K562 (cell line): ENCODE measurements around the gene NFATC1. TPM values are rescaled to one million over a fixed set of nuclear protein-coding genes. Genes with fewer than 3 reads are reported as not detected.

Experiments used
- ATAC-seq: fragments of 200-7000 bp; cut with Tn5 transposase; 3 replicates; pipeline ENCODE4 v1.9.1; 2020; ENCODE audit warnings: moderate library complexity
- BruUV-seq: library from RNA; stranded (reverse); fragments of 400-500 nt; replicated peaks from 2 replicates; lab custom pipeline; 2021; lab: Mats Ljungman, UMichigan
- CTCF ChIA-PET: fragments of 300-600 bp; formaldehyde crosslinking; extraction: SDS; loops from one replicate; lab custom pipeline; 2021; ENCODE audit warnings: low intra/inter-chr PET ratio; lab: Yijun Ruan, JAX
- POLR2A ChIA-PET: fragments of 300-600, 350-650 bp; sonication (Branson Sonifier 250); formaldehyde crosslinking; extraction: SDS; loops from one replicate; lab custom pipeline; 2021; ENCODE audit warnings: antibody characterized with exemption, inconsistent platforms; lab: Yijun Ruan, JAX
- DNase-seq, 4 experiments: peaks; one replicate each; pipeline versions ENCODE4 v3.0.0 to v3.0.0-alpha.2; 2011 to 2018; ENCODE audit warnings: low spot score in 3 of 4, mixed read lengths in 3 of 4; ENCODE audit errors: extremely low read depth in 1 of 4
- FAIRE-seq: peaks from 2 replicates; lab custom pipeline; 2011; peaks lifted over from hg19 to GRCh38; lab: Jason Lieb, UNC
- H2AFZ ChIP-seq: 2 replicates; pipeline ENCODE4 v1.6.0; 2011; ENCODE audit warnings: low read depth, low read length, control low read depth, inconsistent platforms
- H3K27ac ChIP-seq: fragments of 200-600 bp; 3 replicates; pipeline ENCODE4 v1.8.0; 2011; ENCODE audit warnings: low read depth, mild to moderate bottlenecking, control low read depth, inconsistent platforms, low read length, moderate library complexity, mixed read lengths; ENCODE audit errors: extremely low read depth
- H3K27me3 ChIP-seq, 2 experiments: fragments of 300-600 bp in 1 of 2; 2 replicates in 1 of 2; 3 replicates in 1 of 2; pipeline versions ENCODE4 v1.6.0 to v1.8.0; 2011; ENCODE audit warnings: inconsistent platforms in 2 of 2, low read length in 2 of 2, mild to moderate bottlenecking in 1 of 2, mixed read lengths in 1 of 2, moderate library complexity in 1 of 2; ENCODE audit not compliant: control insufficient read depth in 2 of 2, insufficient read depth in 2 of 2
- H3K36me3 ChIP-seq: fragments of 300-600 bp; 3 replicates; pipeline ENCODE4 v1.8.0; 2011; ENCODE audit warnings: mild to moderate bottlenecking, low read length, inconsistent platforms; ENCODE audit not compliant: control insufficient read depth, insufficient read depth
- H3K4me1 ChIP-seq, 2 experiments: fragments of 200-600 bp in 1 of 2; replicated peaks in 1 of 2; 2 replicates in 1 of 2; 3 replicates in 1 of 2; pipeline versions ENCODE4 v1.5.1 to v1.8.0; 2011; ENCODE audit warnings: inconsistent platforms in 2 of 2, low read length in 2 of 2, mild to moderate bottlenecking in 1 of 2, mixed read lengths in 1 of 2, moderate library complexity in 1 of 2; ENCODE audit not compliant: control insufficient read depth in 2 of 2, insufficient read depth in 2 of 2
- H3K4me2 ChIP-seq: 2 replicates; pipeline ENCODE4 v1.6.1; 2011; ENCODE audit warnings: low read length, control low read depth, inconsistent platforms, mixed read lengths; ENCODE audit not compliant: insufficient read depth
- H3K4me3 ChIP-seq: fragments of 200-600 bp; sonication (generic), shearing (Covaris generic); 2 replicates; pipeline ENCODE4 v1.5.1; 2016; ENCODE audit warnings: control low read depth, inconsistent platforms
- H3K79me2 ChIP-seq: fragments of 200-600 bp; 3 replicates; pipeline ENCODE4 v1.8.0; 2011; ENCODE audit warnings: low read length, inconsistent platforms; ENCODE audit not compliant: control insufficient read depth, insufficient read depth
- H3K9ac ChIP-seq, 2 experiments: 2 replicates each; pipeline versions ENCODE4 v1.6.0 to v1.6.1; 2011; ENCODE audit warnings: low read depth in 2 of 2, low read length in 2 of 2, control low read depth in 1 of 2, inconsistent platforms in 1 of 2, mild to moderate bottlenecking in 1 of 2, mixed read lengths in 1 of 2; ENCODE audit not compliant: insufficient read depth in 1 of 2
- H3K9me1 ChIP-seq: one replicate; pipeline ENCODE4 v1.6.0; 2011; ENCODE audit warnings: inconsistent platforms, mild to moderate bottlenecking, low read length, moderate library complexity; ENCODE audit not compliant: control insufficient read depth, insufficient read depth
- H3K9me3 ChIP-seq: replicated peaks from 2 replicates; pipeline ENCODE4 v1.5.1; 2011; ENCODE audit warnings: low read depth, low read length, inconsistent platforms; ENCODE audit not compliant: control insufficient read depth, insufficient read depth
- H4K20me1 ChIP-seq: replicated peaks from 2 replicates; pipeline ENCODE4 v1.6.1; 2011; ENCODE audit warnings: low read length, inconsistent platforms, mixed read lengths; ENCODE audit not compliant: control insufficient read depth, insufficient read depth
- E2F4 ChIP-seq: sonication (generic); formaldehyde crosslinking; IDR thresholded peaks from 2 replicates; pipeline ENCODE4 v1.8.0; 2022; ENCODE audit warnings: mild to moderate bottlenecking, low read depth, missing genetic modification reagents
- GABPB1 ChIP-seq: sonication (generic); formaldehyde crosslinking; IDR thresholded peaks from 2 replicates; pipeline ENCODE4 v1.8.0; 2022; ENCODE audit warnings: mild to moderate bottlenecking, missing genetic modification reagents
- LCOR ChIP-seq: sonication (generic); formaldehyde crosslinking; IDR thresholded peaks from 2 replicates; pipeline ENCODE4 v1.8.0; 2022; ENCODE audit warnings: mild to moderate bottlenecking, missing genetic modification reagents
- SMAD2 ChIP-seq: fragments of 150-350 bp; IDR thresholded peaks from 2 replicates; pipeline ENCODE4 v1.6.1; 2014; ENCODE audit warnings: low read depth, mild to moderate bottlenecking, low read length
- SMARCA5 ChIP-seq: fragments of 450-650 bp; IDR thresholded peaks from 2 replicates; pipeline ENCODE4 v1.6.1; 2016
- SRSF1 ChIP-seq: fragments of 200-400 bp; formaldehyde crosslinking; IDR thresholded peaks from 2 replicates; pipeline ENCODE4 v1.6.1; 2017; ENCODE audit warnings: mild to moderate bottlenecking, low read depth, low read length, moderate library complexity
- ZNF436 ChIP-seq: fragments of 250-450, 450-650 bp; sonication (Bioruptor Pico); formaldehyde crosslinking; IDR thresholded peaks from 2 replicates; pipeline ENCODE4 v1.7.0; 2020; ENCODE audit warnings: mild to moderate bottlenecking
- ZNF76 ChIP-seq: fragments of 250-450 bp; sonication (Bioruptor Pico); IDR thresholded peaks from 2 replicates; pipeline ENCODE4 v1.4.0; 2020; ENCODE audit warnings: mild to moderate bottlenecking, moderate library complexity, borderline replicate concordance
- WGBS: fragments of 100-300 bp; shearing (Covaris generic); methylation state at CpG from one replicate; pipeline ENCODE4 v1.1.6; 2016; ENCODE audit warnings: low coverage, mixed read lengths; ENCODE audit not compliant: insufficient coverage; ENCODE audit errors: missing lambda C conversion rate; 5-methylcytosine and 5-hydroxymethylcytosine counted together
- in situ Hi-C: fragments of 300-500 bp; cut with MboI; formaldehyde crosslinking; loops from 4 replicates; pipeline ENCODE4 v1.15.0; 2018; ENCODE audit warnings: inconsistent platforms, mixed read lengths
- intact Hi-C: fragments of 100-400 bp; cut with micrococcal nuclease; formaldehyde crosslinking; loops from 2 replicates; pipeline ENCODE4 v1.14.2; 2022
- polyA plus RNA-seq, 8 experiments: library from polyadenylated mRNA; depleted of rRNA in 4 of 8; stranded (reverse) in 5 of 8; unstranded in 3 of 8; fragments of >200 nt; fragmentation: Nextera tagmentation in 2 of 8; fragmentation: Illumina TruSeq in 1 of 8; extraction: Ambion mirVana in 2 of 8; extraction: Trizol in 1 of 8; gene quantifications; 2 replicates each; pipeline versions ENCODE4 v1.2.1 to v1.2.3, GENCODE V29; 2011 to 2014; ENCODE audit warnings: inconsistent platforms in 1 of 8, missing spikeins in 1 of 8
- total RNA-seq, 7 experiments: library from RNA; depleted of rRNA in 6 of 7; stranded (reverse); fragments of >200 nt in 6 of 7; fragmentation: Illumina TruSeq in 2 of 7; extraction: Trizol in 2 of 7; gene quantifications; 2 replicates each; pipeline versions ENCODE4 v1.2.1 to v1.2.3, GENCODE V29; 2011 to 2021; ENCODE audit warnings: low replicate concordance in 1 of 7
- TF ChIP-seq, protein P1 (sequence below): sonication (generic); formaldehyde crosslinking; IDR thresholded peaks from 2 replicates; pipeline ENCODE4 v1.4.0; 2020; ENCODE audit warnings: mild to moderate bottlenecking, missing genetic modification reagents

NFATC1 gene
- total and polyA plus RNA-seq, 9 of the 15 experiments (the other 6 are each of a cell fraction or from before 2014, with no cell fraction given) = 1.1 to 16.4 (median 2.5) TPM

- in situ Hi-C loops = no loop called here
- Histone ChIP-seq H4K20me1 (no peaks in the 10 kb centered on the region), H3K4me2 (no peak overlapping the region), H3K79me2 (no peaks in the 10 kb centered on the region), H3K9me1 (no peaks in the 10 kb centered on the region), H3K36me3 (no peaks in the 10 kb centered on the region), H3K4me1 (no peaks in the 10 kb centered on the region; a peak in 1 of 5 replicates), H3K9me3 (no peaks in the 10 kb centered on the region), H3K4me3 (no peak overlapping the region), H3K9ac (no peak overlapping the region), H3K27me3 (no peaks in the 10 kb centered on the region), H2AFZ (no peak overlapping the region), H3K27ac (no peak overlapping the region)
- FAIRE-seq (no peak), ATAC-seq (no peak), DNase-seq (no peak)
- WGBS = 92% methylated on average over 20 of the region's 33 CpGs
- TF ChIP-seq GABPB1 (CRISPR knock-in tag) (no peak), ZNF76 (CRISPR knock-in tag) (no peak), SRSF1 (no peak), E2F4 (CRISPR knock-in tag) (no peak), SMARCA5 (no peak), ZNF436 (CRISPR knock-in tag) (no peak), SMAD2 (no peak), LCOR (CRISPR knock-in tag) (no peak)
- TF ChIP-seq, protein P1, sequence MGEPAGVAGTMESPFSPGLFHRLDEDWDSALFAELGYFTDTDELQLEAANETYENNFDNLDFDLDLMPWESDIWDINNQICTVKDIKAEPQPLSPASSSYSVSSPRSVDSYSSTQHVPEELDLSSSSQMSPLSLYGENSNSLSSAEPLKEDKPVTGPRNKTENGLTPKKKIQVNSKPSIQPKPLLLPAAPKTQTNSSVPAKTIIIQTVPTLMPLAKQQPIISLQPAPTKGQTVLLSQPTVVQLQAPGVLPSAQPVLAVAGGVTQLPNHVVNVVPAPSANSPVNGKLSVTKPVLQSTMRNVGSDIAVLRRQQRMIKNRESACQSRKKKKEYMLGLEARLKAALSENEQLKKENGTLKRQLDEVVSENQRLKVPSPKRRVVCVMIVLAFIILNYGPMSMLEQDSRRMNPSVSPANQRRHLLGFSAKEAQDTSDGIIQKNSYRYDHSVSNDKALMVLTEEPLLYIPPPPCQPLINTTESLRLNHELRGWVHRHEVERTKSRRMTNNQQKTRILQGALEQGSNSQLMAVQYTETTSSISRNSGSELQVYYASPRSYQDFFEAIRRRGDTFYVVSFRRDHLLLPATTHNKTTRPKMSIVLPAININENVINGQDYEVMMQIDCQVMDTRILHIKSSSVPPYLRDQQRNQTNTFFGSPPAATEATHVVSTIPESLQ (CRISPR knock-in tag) = no peak
- intact Hi-C loops = no loop called here
- ChIA-PET CTCF (no interaction called here), POLR2A (no interaction called here)
- no TSS peak for BruUV-seq
Measured at GRCh38 chr18:79478484-79479115, 82.9 kb downstream of the NFATC1 start.
